ENCODE results near the gene KAT6B. TPM values are rescaled to one million over a fixed set of nuclear protein-coding genes. Genes with fewer than 3 reads are reported as not detected.

The KAT6B gene
- total and polyA plus RNA-seq, 10 of the 15 experiments (the other 5 are each of a cell fraction or from before 2014, with no cell fraction given), result 2.7 to 22.6 (median 15.7) TPM

GRCh38 chr10:75003891-75004290 lies 177.5 kb downstream of the KAT6B start:
- Histone ChIP-seq H3K4me2 (ENCODE audit: control insufficient read depth, insufficient read depth) (no peak overlapping the region), H3K4me1 (ENCODE audit: control insufficient read depth, insufficient read depth, low read length) (peaks cover 24% of the 10 kb centered on the region), H3K9ac (ENCODE audit: control insufficient read depth, insufficient read depth, low read length) (no peak overlapping the region), H4K20me1 (ENCODE audit: control insufficient read depth, insufficient read depth) (no peaks in the 10 kb centered on the region), H2AFZ (ENCODE audit: control insufficient read depth, low read depth, low read length) (no peak overlapping the region), H3K79me2 (ENCODE audit: control insufficient read depth, insufficient read depth, low read length) (no peaks in the 10 kb centered on the region), H3K9me3 (replicated peaks; ENCODE audit: control insufficient read depth, insufficient read depth, low read length) (no peaks in the 10 kb centered on the region), H3K27me3 (replicated peaks in 1 of 2; ENCODE audit: control insufficient read depth in 2 of 2, insufficient read depth in 2 of 2, low read length in 1 of 2) (no peaks in the 10 kb centered on the region), H3K36me3 (ENCODE audit: control insufficient read depth in 2 of 2, insufficient read depth in 2 of 2, low read length in 1 of 2) (peaks cover 2% of the 10 kb centered on the region in 2 experiments; a peak in 2 of 4 replicates), H3K4me3 (no peak overlapping the region), H3K27ac (ENCODE audit: control insufficient read depth, insufficient read depth) (no peak overlapping the region)
- CTCF ChIA-PET, result interaction anchor here (0.6 to 1.8 kb wide), 6 partner anchors 9 to 243 kb away, joined by 3 to 6 read pairs (median 3); no protein-coding TSS in a partner anchor
- POLR2A ChIA-PET, result interaction anchor here (0.5 to 1.2 kb wide), 5 partner anchors 21 to 636 kb away, joined by 3 to 4 read pairs (median 3); no protein-coding TSS in a partner anchor
- no TSS peak for BruUV-seq (replicated peaks)
- SMC1A ChIA-PET (ENCODE audit: uncharacterized antibody, unreplicated experiment), result interaction anchor here (0.6 to 28.8 kb wide), 9 partner anchors 11 to 463 kb away, joined by 3 to 553 read pairs (median 3); no protein-coding TSS in a partner anchor
- WGBS (ENCODE audit: insufficient coverage, insufficient replicate concordance, low lambda C conversion rate, missing lambda C conversion rate), result 77% methylated on average over 2 of the region's 2 CpGs
- intact Hi-C loops (cut with micrococcal nuclease; ENCODE audit: unreplicated experiment), result no loop called here
- RAD21 ChIA-PET (ENCODE audit: unreplicated experiment), result interaction anchor here (0.7 to 3.1 kb wide), 5 partner anchors 10 to 90 kb away, joined by 3 to 17 read pairs (median 4); no protein-coding TSS in a partner anchor
- in situ Hi-C loops (cut with MboI), result no loop called here
- no peak for FAIRE-seq
- ATAC-seq, result no peak
- no peak for DNase-seq (ENCODE audit: low read depth, low spot score)
- TF ChIP-seq TCF7 (IDR thresholded peaks at IDR 0.05; ENCODE audit: borderline replicate concordance), result no peak
- TF ChIP-seq TAF1 (IDR thresholded peaks at IDR 0.05; ENCODE audit: borderline replicate concordance, low read depth, low read length), result no peak
- no peak for TF ChIP-seq RFX5 (IDR thresholded peaks at IDR 0.05; ENCODE audit: low read depth, low read length)
- TF ChIP-seq MTA2 (IDR thresholded peaks at IDR 0.05; ENCODE audit: low read depth), result no peak
- no peak for TF ChIP-seq CBX3 (IDR thresholded peaks at IDR 0.05; ENCODE audit: borderline replicate concordance, low read depth)
- no peak for TF ChIP-seq STAT1 (conservative IDR thresholded peaks at IDR 0.05)
- no peak for TF ChIP-seq KDM1A (IDR thresholded peaks at IDR 0.05; ENCODE audit: borderline replicate concordance)
- TF ChIP-seq KAT2A (conservative IDR thresholded peaks at IDR 0.05; ENCODE audit: control insufficient read depth, low read depth, low read length), result no peak
- TF ChIP-seq BRCA1 (IDR thresholded peaks at IDR 0.05; ENCODE audit: low read depth, low read length), result no peak
- TF ChIP-seq NR2F1 (conservative IDR thresholded peaks at IDR 0.05), result no peak
- TF ChIP-seq CHD4 (IDR thresholded peaks at IDR 0.05), result no peak
- TF ChIP-seq EGR1 (IDR thresholded peaks at IDR 0.05; ENCODE audit: borderline replicate concordance in 1 of 2, low read depth in 2 of 2, low read length in 2 of 2), result no peak
- TF ChIP-seq CHD2 (IDR thresholded peaks at IDR 0.05; ENCODE audit: borderline replicate concordance, low read depth, low read length), result no peak
- TF ChIP-seq SUPT20H (IDR thresholded peaks at IDR 0.05; ENCODE audit: borderline replicate concordance, control insufficient read depth, low read depth, low read length), result no peak
- TF ChIP-seq HCFC1 (IDR thresholded peaks at IDR 0.05; ENCODE audit: low read length), result no peak
- no peak for TF ChIP-seq NFXL1 (IDR thresholded peaks at IDR 0.05; ENCODE audit: borderline replicate concordance)
